B cell (primary cell): ENCODE data around the gene GPR18.

ENCODE experiments used
- CTCF ChIP-seq: fragments of 200-600 bp; IDR thresholded peaks from one replicate; pipeline ENCODE4 v1.8.0; 2022; ENCODE audit warnings: antibody characterized with exemption, mild to moderate bottlenecking
- EZH2 ChIP-seq: IDR thresholded peaks from 2 replicates; pipeline ENCODE4 v1.6.1; 2012; ENCODE audit warnings: borderline replicate concordance, low read depth, mild to moderate bottlenecking, moderate library complexity, low read length; ENCODE audit not compliant: insufficient read depth, poor library complexity, severe bottlenecking

GRCh38 chr13:99258210-99258860 lies at the start of gene GPR18:
- TF ChIP-seq CTCF (no peak), EZH2 (no peak)
